GM18520 (cell line): ENCODE data around the gene PPP5C.

Experiments
- ATAC-seq: cut with Tn5 transposase; IDR thresholded peaks from one replicate; pipeline ENCODE4 v1.9.1; 2021; ENCODE audit not compliant: unreplicated experiment

The PPP5C gene

GRCh38 chr19:46330319-46330918 is 16.5 kb upstream of the PPP5C start:
- no peak for ATAC-seq

- ATAC-seq, result no peak
Measured at GRCh38 chr19:46337487-46337886, 9.4 kb upstream of the PPP5C start.

GRCh38 chr19:46339446-46339845 is 7.4 kb upstream of the PPP5C start:
- no peak for ATAC-seq

- ATAC-seq, result no peak
Measured at GRCh38 chr19:46340051-46340659, 6.7 kb upstream of the PPP5C start.

- no peak for ATAC-seq
Measured at GRCh38 chr19:46341937-46342336, 5.0 kb upstream of the PPP5C start.

GRCh38 chr19:46344363-46344762 is 2.5 kb upstream of the PPP5C start:
- no peak for ATAC-seq

- ATAC-seq, result no peak
Measured at GRCh38 chr19:46345157-46345556, 1.7 kb upstream of the PPP5C start.

GRCh38 chr19:46347572-46347883 is 641 bp downstream of the PPP5C start:
- ATAC-seq, result no peak

- no peak for ATAC-seq
Measured at GRCh38 chr19:46347985-46348384, 1.1 kb downstream of the PPP5C start.

GRCh38 chr19:46349311-46349993 is 2.6 kb downstream of the PPP5C start:
- no peak for ATAC-seq

- ATAC-seq, result no peak
Measured at GRCh38 chr19:46350029-46350757, 3.3 kb downstream of the PPP5C start.

GRCh38 chr19:46350758-46351159 is 3.9 kb downstream of the PPP5C start:
- no peak for ATAC-seq

- no peak for ATAC-seq
Measured at GRCh38 chr19:46351241-46352041, 4.6 kb downstream of the PPP5C start.

GRCh38 chr19:46353730-46354528 is 7.0 kb downstream of the PPP5C start:
- no peak for ATAC-seq

GRCh38 chr19:46355234-46356148 is 8.6 kb downstream of the PPP5C start:
- ATAC-seq, result no peak

- no peak for ATAC-seq
Measured at GRCh38 chr19:46356149-46357055, 9.5 kb downstream of the PPP5C start.

GRCh38 chr19:46357846-46358583 is 11.1 kb downstream of the PPP5C start:
- ATAC-seq, result no peak

GRCh38 chr19:46361915-46362314 is 15.0 kb downstream of the PPP5C start:
- ATAC-seq, result no peak
